Tongue (tissue), 2 donors: ENCODE data around the gene ZNF823. TPM values are rescaled to one million over a fixed set of nuclear protein-coding genes. Genes with fewer than 3 reads are reported as not detected.

Experiments used
- DNase-seq: peaks from one replicate; pipeline ENCODE4 v3.0.0-alpha.2; 2015
- total RNA-seq: library from RNA; depleted of rRNA; stranded (reverse); fragments of >200 nt; gene quantifications from one replicate; pipeline ENCODE4 v1.2.3, GENCODE V29; 2014

ZNF823 gene
- total RNA-seq, 1 donor from 2014 or later, result 8.5 TPM

GRCh38 chr19:11737964-11738745 lies 591 bp downstream of the ZNF823 start:
- DNase-seq, result peak; percentile 12

DNA sequence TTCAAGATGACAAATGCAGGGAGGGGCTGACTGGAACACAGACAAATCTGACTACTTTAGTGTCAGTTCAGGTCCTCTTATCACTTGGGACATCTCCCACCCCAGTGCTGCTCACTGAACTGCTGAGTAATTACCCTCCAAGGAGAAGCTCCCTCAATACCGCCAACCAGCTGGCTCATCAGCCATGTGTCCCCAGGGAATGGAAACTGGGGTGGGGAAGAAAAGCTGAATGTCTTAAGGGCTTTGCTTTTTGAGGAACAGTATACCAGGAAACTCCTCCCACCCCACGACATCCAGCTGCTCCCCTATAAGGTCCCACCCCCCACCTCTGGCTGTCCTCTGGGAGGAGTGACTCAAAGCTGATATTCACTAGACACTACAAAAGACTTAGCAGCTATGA lies 2.0 kb downstream of the ZNF823 start:
- DNase-seq, result peak; percentile 24

DNA sequence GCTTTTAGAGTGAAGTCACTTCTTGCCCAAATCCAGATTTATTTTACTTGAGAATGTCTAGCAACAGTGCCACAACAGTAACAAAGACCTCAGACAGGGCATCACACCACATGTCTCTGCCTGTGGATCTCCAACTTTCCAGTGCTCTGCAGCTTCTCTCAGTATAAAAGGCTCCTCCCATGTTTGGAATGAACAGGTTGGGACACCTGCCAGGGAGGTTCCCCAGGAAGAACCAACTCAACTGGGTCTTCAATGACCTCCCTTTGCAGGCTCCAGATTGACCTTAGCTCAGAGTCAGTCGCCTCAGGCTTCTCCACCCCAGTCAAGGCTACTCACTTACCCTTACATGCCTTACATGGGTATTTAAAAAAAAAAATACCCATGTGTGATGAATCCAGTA lies 3.4 kb downstream of the ZNF823 start:
- DNase-seq, result peak; percentile 16

DNA sequence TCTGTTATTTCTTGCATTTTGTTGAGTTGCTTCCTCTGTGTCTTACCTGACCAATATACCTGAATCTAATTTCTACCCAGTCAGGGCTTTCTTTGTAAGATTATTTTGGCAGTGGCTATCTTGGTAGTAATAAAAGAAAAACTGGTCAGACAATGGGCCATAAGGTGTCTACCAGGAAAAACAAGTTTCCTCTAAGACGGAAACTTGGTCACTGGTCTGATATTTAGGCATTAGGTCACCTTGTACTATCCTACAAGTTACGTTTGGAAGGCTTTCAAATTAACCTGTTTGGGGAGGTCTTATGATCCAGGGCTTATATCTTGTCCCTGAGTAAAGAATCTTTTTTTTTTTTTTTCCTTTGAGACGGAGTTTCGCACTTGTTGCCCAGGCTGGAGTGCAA lies 9.2 kb downstream of the ZNF823 start:
- no peak for DNase-seq

DNA sequence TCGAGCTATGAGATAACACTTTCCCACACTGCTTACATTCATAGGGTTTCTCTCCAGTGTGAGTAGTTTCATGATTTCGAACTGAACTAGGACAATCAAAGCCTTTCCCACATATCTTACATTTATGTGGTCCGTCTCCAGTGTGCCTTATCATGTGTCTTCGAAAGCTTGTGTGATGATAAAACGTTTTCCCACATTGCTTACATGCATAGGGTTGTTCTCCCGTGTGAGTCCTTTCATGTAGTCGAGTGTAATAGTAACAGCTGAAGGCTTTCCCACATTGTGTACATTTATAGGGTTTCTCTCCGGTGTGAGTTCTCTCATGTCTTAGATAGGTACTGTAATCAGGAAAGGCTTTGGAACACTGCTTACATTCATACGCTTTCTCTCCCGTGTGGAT lies 16.3 kb downstream of the ZNF823 start:
- DNase-seq, result no peak

DNA sequence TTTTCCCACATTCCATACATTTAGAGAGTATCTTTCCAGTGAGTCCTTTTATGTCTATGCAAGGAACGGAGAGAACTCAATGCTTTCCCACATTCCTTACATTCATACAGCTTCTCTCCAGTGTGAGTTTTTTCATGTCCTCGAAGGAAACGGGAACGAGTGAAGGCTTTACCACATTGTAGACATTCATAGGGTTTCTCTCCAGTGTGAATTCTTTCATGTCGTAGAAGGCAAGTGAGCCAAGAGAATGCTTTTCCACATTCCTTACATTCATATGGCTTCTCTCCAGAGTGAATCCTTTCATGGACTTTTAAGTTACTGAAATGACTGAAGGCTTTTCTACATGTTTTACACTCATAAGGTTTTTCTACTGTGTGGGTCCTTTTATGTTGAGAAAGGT lies 17.1 kb downstream of the ZNF823 start:
- DNase-seq, result no peak

GRCh38 chr19:11710313-11710712 lies 28.4 kb downstream of the ZNF823 start:
- DNase-seq, result no peak

GRCh38 chr19:11708457-11708856 lies 30.3 kb downstream of the ZNF823 start:
- no peak for DNase-seq

DNA sequence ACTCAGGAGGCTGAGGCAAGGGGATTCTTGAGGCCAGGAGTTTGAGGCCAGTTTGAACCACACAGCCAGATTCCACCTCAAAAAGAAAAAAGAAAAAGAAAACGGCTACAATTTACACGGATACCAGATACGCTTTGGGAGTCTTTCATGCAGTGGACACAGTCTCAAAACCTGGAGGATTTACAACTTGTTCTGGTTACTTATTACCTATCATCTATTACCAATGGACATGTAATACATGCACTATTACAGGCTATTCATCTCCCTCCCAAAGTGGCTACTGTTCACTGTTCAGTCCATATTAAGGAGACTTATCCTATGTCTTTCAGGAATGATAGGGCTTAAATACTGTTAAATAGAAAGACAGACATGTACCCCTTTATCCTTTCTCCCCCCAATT lies 33.3 kb downstream of the ZNF823 start:
- no peak for DNase-seq

GRCh38 chr19:11704626-11705025 lies 34.1 kb downstream of the ZNF823 start:
- no peak for DNase-seq

DNA sequence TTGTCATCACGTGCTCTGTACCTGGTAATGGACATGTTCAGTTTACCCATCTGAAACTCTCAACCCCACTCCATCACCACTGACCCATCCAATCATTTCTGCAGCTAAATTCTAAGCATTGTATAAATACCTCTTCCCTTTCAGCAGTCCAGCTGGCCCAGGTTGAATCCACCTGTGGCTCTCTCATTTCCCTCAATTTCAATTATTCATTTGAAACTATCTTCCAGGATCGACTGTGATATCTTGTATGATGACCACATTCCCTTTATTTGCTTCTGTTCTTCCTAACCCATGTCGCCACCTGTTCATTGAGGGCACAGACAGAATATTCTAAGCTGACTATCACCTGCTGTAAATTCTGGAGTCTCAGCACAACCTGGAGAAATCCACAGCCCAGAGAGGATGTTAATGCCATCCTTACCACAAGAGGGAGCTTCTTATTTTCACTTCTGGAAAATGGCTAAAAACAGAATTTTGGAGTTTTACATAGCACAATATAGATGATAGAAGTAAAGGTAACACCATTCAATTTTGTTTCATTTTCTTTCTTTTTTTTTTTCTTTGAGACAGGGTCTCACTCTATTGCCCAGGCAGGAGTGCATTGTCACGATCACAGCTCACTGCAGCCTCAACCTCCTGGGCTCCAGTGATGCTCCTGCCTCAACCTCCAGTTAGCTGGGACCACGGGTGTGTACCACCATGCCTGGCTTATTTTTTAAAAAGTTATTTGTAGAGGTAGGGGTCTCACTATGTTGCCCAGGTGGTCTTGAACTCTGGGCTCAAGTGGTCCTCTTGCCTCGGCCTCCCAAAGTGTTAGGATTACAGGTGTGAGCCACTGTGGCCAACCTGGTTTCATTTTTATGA lies 38.6 kb downstream of the ZNF823 start:
- DNase-seq, result peak; percentile 52

DNA sequence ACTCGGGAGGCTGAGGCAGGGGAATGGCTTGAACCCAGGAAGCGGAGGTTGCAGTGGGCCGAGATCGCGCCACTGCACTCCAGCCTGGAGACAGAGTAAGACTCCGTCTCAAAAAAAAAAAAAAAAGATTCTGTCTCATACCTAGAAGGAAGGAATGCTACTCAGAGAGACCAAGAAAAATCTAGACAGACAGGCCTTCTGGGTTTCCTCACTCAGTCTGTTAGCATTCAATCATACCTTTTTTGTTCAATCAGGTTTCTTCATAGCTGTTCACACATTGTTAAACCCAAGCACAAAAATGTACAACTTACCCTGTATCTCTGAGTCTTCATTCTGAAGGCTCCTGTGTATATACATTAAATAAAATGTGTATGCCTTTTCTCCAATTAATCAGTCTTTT lies 40.5 kb downstream of the ZNF823 start:
- no peak for DNase-seq

DNA sequence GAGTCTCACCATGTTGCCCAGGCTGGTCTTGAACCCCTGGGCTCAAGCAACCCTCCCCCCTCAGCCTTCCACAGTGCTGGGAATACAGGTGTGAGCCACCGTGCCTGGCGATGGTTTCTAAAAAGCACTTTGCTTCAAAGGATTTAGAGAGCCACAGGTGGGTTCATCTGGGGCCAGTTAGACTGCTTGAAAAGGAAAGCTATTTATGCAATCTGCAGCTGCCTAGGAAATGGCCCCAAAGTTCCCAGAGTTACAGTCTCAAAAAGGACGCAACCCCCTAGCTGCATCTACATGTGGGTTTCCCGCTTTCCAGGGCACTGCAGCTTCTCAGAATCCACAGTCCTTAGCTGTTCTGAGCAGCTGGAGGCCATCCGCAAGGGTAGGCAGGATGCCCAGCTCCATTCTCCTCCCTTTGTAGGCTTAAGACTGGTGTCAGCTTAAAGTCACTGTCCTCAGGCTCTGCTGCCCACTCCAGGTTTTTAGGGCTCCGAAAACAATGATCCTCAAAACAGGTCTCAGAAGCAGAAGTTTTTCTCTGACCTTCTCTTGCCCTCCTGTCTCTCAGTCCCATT lies 41.4 kb downstream of the ZNF823 start:
- DNase-seq, result peak; percentile 19

GRCh38 chr19:11694533-11695439 lies 44.0 kb downstream of the ZNF823 start:
- DNase-seq, result peak; percentile 98

GRCh38 chr19:11693505-11694499 lies 44.9 kb downstream of the ZNF823 start:
- peak; percentile 57 for DNase-seq

- no peak for DNase-seq
These were observed 46.5 kb downstream of the ZNF823 start for GRCh38 chr19:11692127-11692790.

DNA sequence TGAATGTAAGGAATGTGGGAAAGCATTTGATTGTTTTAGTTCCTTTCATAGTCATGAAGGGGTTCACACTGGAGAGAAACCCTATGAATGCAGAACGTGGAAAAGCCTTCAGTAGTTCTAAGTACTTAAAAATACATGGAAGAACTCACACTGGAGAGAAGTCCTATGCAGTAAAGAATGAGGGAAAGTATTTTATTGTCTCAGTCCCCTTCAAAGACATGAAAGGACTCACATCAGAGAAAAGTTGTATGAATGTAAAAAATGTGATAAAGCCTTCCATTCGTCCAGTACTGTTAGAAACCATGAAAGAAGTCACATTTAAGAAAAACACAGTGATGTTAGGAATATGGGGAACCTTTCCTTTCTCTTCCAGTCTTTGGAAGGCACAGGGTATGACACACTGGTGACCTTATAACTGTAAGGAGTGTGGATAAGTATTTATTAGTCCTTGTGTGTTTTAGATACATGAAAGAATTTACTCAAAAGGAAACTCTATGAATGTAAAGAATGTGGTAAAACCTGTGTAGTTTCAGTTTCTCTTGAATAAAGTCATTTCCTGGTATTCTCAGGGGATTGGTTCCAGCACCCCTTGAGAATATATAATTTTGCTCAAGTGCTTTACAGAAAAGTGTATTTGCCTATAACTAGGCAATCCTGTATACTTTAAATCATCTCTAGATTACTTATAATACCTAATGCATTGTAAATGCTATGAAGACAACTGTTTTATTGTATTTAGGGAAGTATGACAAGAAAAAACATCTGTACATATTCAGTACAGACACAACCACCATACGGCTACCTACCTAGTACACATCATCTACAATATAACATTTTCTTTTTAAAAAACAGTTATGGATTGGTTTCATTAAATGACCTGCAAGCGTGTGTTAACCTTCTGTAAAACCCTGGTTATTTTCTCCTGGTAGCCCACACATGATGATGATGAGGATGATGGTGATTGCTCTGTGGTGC lies 52.8 kb downstream of the ZNF823 start:
- DNase-seq, result no peak

DNA sequence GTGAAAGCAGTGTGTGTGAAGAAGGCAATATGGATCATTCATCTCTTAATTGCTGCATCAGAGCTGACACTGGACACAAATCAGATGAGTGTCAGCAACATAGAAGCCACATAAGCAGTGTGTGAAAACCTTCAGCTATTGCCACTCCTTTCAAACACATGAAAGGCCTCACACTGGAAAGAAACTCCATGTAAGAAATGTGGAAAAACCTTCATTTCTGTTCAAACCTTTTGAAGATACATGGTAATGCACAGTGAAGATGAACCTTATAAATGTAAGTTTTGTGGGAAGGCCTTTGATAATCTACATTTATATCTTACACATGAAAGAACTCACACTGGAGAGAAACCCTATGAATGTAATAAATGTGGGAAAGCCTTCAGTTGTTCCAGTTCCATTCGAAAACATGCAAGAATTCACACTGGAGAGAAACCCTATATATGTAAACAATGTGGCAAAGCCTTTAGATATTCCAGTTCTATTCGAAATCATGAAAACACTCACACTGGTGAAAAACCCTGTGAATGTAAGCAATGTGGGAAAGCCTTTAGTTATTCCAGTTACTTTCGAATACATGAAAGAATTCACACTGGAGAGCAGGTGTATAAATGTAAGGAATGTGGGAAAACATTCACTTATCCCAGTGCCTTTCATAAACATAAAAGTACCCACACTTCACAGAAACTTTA lies 53.6 kb downstream of the ZNF823 start:
- no peak for DNase-seq
